Motor neuron (in vitro differentiated cells): ENCODE data around the gene OOSP4A. TPM values are rescaled to one million over a fixed set of nuclear protein-coding genes. Genes with fewer than 3 reads are reported as not detected.
"Not testable (repeated sequence)": the region's sequence is repeated elsewhere in the genome, so short reads cannot be mapped to it uniquely, and the experiment has no call there.

ENCODE experiments used
- ATAC-seq, 8 experiments: fragments of 200-7000 bp; cut with Tn5 transposase; replicated peaks in 6 of 8; 2 replicates each; pipeline ENCODE4 v1.8.0; 2021; ENCODE audit warnings: mild to moderate bottlenecking in 8 of 8, moderate library complexity in 8 of 8
- H3K27ac ChIP-seq, 2 donors: fragments of 250-450 bp; sonication (Bioruptor Pico); 2 replicates each; pipeline ENCODE4 v1.9.0; 2021; ENCODE audit warnings: antibody characterized with exemption in 2 of 2, mild to moderate bottlenecking in 2 of 2, moderate library complexity in 1 of 2
- H3K4me1 ChIP-seq, 2 donors: fragments of 250-450 bp; sonication (Bioruptor Pico); replicated peaks in 1 of 2; 2 replicates each; pipeline ENCODE4 v1.6.1; 2021; ENCODE audit warnings: antibody characterized with exemption in 2 of 2, mild to moderate bottlenecking in 2 of 2, moderate library complexity in 1 of 2
- H3K4me3 ChIP-seq, 5 donors: fragments of 250-450 bp; sonication (Bioruptor Pico); 2 replicates each; pipeline ENCODE4 v1.9.0; 2021; ENCODE audit warnings: antibody characterized with exemption in 5 of 5, mild to moderate bottlenecking in 5 of 5, moderate library complexity in 4 of 5
- WGBS, 10 experiments: fragments of 450-650 bp; shearing (Covaris generic); methylation state at CpG; one replicate each; pipeline ENCODE4 v1.0.0; 2022; 5-methylcytosine and 5-hydroxymethylcytosine counted together
- in situ Hi-C, 9 experiments: fragments of 400-800 bp; cut with MboI; loops; one replicate each; pipeline ENCODE4 v1.15.0; 2021; ENCODE audit warnings: low sequenced_read_pairs in 9 of 9, low pct_unique_long_range_greater_than_20kb in 2 of 9; ENCODE audit not compliant: unreplicated experiment in 9 of 9
- total RNA-seq, 8 experiments: library from RNA; unstranded; fragments of 300-600 nt; gene quantifications; 2 replicates each; pipeline versions ENCODE4 v1.2.3 to v1.2.4, GENCODE V29; 2022

Gene OOSP4A
- total RNA-seq, 8 experiments from 2014 or later: not detected

DNA sequence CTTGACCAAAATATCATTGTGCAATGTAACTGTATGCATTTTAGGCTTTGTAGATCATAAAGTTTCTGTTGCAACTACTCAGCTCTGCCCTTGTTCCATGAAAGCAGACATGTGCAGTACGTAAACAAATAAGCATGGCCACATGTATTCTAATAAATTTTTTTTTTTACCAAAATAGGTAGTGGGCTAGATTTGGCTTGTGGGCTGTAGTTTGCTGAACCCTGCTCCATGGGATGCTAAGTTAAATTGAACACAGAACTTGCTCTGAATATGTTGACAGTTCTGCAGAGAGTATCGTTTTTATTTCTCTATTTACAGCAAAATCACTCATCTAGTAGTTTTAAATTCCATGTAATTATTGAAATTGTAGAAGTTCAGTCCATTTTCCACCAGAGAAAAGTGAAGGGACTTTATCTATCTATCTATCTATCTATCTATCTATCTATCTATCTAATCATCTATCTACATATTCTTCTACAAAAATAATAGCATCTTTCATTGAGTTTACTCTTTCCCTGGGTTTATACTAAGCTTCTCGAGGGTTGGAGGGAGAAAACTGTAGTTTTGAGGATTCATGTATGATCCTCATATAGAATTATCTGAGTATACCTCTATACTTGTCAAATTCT, 9.5 kb upstream of the OOSP4A start:
- no peak for ATAC-seq

DNA sequence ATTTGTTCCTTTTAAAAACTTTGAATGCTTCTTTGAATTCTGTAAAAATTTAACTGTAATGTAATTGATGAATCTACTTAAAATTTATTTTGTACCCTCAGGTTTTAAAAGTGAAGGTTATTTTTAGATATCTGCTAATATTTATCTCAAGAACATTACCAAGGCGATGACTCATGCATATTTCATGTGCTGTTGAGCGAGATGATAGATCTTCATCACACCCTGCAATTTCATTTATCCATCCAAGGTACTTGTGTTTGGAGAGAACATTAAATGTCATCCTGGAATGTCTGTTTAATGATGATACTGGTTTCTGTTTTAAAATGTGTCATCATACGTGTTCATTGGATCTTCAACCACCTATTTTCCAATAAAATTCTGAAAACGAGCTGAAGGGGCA, 6.7 kb upstream of the OOSP4A start:
- Histone ChIP-seq H3K27ac (no peak overlapping the region), H3K4me3 (no peak overlapping the region), H3K4me1 (no peaks in the 10 kb centered on the region)
- 0 to 100% (median 64%) methylated on average over 2 to 4 of the region's 4 CpGs; no CpG with 5 or more reads in 1 of the 10 experiments for WGBS, 10 experiments
- ATAC-seq: peak in 2 of 8 experiments; percentile 19 to 42
- in situ Hi-C loops: no loop called here

More for the DNA sequence above, 9.5 kb upstream of the OOSP4A start:
- 0 to 100% (median 34%) methylated on average over 1 to 3 of the region's 3 CpGs; no CpG with 5 or more reads in 2 of the 10 experiments for WGBS, 10 experiments
- Histone ChIP-seq H3K4me1 (no peaks in the 10 kb centered on the region), H3K4me3 (no peak overlapping the region), H3K27ac (no peak overlapping the region)
- in situ Hi-C loops: no loop called here

DNA sequence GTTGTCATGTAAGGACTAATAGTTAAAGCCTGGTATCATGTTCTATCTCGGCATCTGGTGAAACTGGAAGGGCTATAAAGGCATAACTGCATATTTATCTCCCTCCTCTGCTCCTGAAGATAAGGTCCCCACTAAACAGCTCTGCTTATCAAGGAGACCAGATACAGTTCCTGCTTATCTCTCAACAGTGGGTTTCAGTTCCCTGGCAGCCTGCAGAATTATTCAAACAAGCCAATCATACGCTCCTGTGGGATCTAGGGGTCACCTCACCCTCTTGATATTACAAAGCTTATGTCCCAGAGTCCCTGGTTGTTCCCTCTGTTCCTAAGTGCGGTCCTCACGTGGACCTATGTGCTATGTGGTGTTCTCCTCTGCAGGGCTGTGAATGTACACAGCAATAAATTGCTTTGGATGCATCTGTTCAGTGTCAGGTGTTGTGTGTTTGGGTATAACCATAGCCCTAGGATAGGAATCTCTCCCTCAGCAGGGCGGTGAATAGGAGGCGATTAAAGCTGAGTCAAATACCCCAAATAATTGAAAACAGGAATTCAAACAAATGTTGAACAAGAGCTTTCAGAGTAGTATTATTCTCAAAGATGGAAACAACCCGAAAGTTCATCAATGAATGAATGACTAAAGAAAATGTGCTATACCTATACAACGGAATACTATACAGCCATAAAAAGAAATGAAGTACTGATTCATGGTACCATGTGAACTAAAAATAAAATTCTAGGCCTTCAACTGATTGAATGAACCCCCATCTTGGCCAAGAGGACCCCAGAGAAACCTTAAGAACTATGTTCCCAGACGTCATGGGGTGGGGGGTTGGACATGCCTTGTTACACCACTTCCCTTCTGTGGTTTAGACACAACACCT, 3.1 kb upstream of the OOSP4A start:
- 20 to 97% (median 86%) methylated on average over 1 to 8 of the region's 9 CpGs; no CpG with 5 or more reads in 1 of the 10 experiments for WGBS, 10 experiments
- Histone ChIP-seq H3K4me3 (no peak overlapping the region), H3K27ac (no peak overlapping the region), H3K4me1 (no peaks in the 10 kb centered on the region)
- in situ Hi-C loops: no loop called here
- ATAC-seq: no peak

DNA sequence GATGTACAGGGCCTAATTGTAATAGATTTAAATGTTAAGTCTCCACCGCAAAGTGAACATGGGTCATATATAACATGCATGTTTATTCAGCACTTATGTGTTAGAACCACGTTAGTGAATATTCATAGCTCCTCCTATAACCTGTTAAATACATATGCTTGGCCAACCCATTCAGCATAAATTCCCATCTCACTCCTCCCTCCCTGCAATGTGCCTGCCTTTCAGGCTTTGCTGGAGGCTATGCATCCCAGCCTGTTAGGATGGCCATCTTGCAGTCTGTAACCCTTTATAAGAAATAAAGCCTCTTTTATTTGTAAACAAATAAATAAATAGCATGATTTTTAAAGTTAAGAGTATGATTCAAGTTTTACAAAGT, 1.7 kb upstream of the OOSP4A start:
- no peak overlapping the region for H3K4me3 ChIP-seq
- in situ Hi-C loops: no loop called here
- peak in 4 of 8 experiments; percentile 55 to 99 (median 96) for ATAC-seq
- WGBS, 10 experiments: 0 to 83% (median 57%) methylated on average over 1 to 2 of the region's 2 CpGs; no CpG with 5 or more reads in 3 of the 10 experiments
- no peak overlapping the region for H3K27ac ChIP-seq
- H3K4me1 ChIP-seq: no peaks in the 10 kb centered on the region

DNA sequence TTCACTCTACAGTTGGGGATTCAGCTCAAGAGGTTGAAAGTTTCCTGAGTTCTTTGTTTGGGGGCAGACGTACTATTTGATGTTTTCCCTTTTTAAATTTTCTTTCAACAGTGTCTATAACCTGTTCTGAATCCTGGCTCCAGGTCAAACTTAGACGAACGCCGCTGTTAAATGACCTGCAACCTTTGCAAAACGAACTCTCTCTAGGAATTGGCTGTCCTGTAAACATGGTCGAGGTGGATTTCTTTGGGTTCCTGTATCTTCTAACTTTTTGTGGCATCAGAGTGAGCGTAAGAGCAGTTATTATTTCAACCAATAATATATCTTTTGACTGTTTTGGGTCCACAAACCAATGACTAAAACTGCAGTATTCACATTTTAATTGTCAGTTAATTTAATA, 1.6 kb downstream of the OOSP4A start:
- in situ Hi-C loops: no loop called here
- no peak for ATAC-seq

DNA sequence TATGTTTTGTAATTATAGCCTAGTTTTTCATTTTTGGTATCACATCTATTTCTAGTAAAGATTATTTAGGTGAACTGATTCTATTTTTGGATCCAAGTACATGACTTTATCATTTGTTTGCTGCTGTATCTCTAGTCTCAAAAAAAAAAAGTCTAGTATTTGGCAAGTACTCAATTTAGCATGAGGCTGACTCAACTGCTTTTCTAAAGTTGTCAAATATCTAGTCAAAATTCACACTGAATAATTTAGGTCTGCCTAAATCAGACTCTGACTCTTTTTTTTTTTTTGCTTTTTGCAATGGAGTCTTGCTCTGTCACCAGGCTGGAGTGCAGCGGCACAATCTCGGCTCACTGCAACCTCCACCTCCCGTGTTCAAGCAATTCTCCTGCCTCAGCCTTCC, 2.4 kb downstream of the OOSP4A start:
- H3K4me1 ChIP-seq: no peaks in the 10 kb centered on the region
- H3K4me3 ChIP-seq: no peak overlapping the region
- no peak for ATAC-seq
- H3K27ac ChIP-seq: no peak overlapping the region
- in situ Hi-C loops: no loop called here
- 18 to 100% (median 95%) methylated on average over 3 of the region's 3 CpGs; no CpG with 5 or more reads in 2 of the 10 experiments for WGBS, 10 experiments

More for the DNA sequence above, 1.6 kb downstream of the OOSP4A start:
- H3K27ac ChIP-seq: no peak overlapping the region
- no peak overlapping the region for H3K4me3 ChIP-seq
- WGBS, 10 experiments: 27 to 92% (median 80%) methylated on average over 2 to 7 of the region's 7 CpGs
- H3K4me1 ChIP-seq: no peaks in the 10 kb centered on the region

DNA sequence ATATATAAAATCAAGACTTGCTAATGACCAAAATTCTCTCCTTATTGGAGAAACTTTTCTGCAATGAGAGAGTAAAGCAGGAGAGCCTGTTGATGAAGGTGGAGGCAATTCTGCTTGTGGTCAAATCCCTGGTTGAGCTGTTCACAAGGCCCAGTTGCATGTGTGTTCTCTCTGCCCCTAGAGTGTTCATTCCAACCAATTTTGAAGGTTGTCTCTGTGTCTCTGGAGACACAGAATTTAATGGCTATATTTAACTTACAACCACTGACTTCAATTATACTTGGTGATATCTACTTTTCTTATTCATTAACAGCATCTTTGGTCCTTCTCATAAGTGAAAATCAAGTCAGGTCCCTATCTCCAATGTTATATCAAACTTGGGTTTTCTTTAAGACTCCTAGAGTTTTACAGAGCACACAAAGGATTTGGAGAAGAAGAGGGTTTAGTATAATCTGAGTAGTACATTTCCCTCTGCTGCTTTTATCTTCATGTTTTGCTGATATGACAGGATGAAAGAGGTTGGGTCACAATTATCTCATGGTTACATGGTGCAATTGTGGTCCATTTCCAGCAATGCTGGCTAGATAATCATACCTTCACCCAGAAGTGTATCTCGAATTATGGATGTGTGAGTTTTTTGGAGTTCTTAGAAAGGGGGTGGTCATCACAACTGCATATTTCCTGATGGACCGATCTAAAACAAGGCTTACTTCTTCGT, 4.0 kb downstream of the OOSP4A start:
- no peak for ATAC-seq
- H3K27ac ChIP-seq: no peak overlapping the region
- H3K4me1 ChIP-seq: no peaks in the 10 kb centered on the region
- no peak overlapping the region for H3K4me3 ChIP-seq
- WGBS, 10 experiments: 30 to 100% (median 61%) methylated on average over 1 to 3 of the region's 3 CpGs; no CpG with 5 or more reads in 2 of the 10 experiments
- in situ Hi-C loops: no loop called here

DNA sequence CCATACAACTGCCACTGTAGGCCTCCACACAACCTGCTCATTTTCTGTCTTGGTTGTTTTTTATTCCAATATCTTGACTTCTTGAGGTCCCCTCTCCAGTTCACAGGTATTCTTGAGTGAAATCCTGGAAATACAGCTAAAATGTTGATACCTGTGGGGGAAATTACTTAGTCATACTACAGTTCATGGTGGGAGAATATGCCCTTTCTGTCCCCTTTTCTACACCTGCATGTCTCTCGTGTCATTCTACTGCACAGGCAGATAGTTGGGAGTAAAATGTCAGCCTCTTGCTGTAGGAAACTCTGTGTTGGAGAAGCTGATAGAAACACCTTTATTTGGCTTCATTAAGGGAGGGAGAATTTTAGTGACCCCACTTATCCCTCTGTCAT, 4.6 kb downstream of the OOSP4A start:
- H3K27ac ChIP-seq: no peak overlapping the region
- in situ Hi-C loops: no loop called here
- no peak for ATAC-seq
- no peak overlapping the region for H3K4me3 ChIP-seq
- no peaks in the 10 kb centered on the region for H3K4me1 ChIP-seq
- 30 to 100% (median 71%) methylated on average over 1 of the region's 1 CpG; no CpG with 5 or more reads in 5 of the 10 experiments for WGBS, 10 experiments

DNA sequence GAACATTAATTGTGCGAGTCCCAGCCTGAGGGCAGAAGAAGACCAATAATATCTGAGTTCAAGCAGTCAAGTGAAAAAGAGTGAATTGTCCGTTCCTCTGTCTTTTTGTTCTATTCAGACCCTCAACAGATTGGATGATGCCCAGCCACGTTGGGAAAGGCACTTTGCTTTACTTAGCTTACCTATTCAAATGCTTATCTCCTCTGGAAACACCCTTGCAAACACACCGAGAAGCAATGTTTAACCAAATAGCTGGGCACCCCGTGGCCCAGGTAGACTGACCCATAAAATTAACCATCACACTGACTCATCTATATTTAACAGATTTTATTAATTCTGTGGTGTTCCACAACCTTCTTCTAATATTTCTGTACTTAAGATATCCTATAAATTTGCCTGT, 9.3 kb downstream of the OOSP4A start:
- no peak overlapping the region for H3K4me3 ChIP-seq
- in situ Hi-C loops: no loop called here
- H3K4me1 ChIP-seq: no peaks in the 10 kb centered on the region
- WGBS, 10 experiments: 7 to 68% (median 30%) methylated on average over 2 to 5 of the region's 5 CpGs; no CpG with 5 or more reads in 1 of the 10 experiments
- H3K27ac ChIP-seq: no peak overlapping the region
- ATAC-seq: no peak

DNA sequence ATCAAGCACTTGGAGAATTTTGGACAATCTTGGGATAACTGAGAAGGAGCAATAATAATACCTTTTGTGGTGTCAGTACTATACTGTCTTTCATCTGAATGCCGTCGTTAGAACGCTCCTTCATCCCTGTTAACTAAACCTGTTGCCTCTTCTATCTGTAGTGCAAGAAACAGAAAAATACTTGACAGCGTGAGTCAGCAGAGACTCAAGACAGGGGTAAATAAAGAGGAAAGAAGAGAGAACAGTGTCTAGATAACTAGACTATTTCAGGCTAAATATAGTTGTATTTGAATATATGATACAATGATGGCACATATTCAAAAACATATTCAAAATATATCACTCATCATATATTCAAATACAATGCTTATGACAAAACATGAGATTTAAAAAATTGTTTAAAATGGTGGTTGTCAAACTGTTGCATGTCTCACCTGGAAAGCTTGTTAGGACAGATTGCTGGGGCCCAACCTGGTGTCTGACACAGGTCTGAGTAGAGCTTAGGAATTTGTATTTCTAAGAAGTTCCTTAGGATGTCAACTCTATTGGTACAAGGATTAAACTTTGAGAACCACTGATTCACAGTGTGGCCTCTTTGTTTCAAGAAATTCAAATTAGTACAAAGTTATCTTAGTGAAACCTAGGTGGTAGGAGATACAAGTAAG, 17.4 kb downstream of the OOSP4A start:
- no peak overlapping the region for H3K4me3 ChIP-seq
- no peaks in the 10 kb centered on the region for H3K4me1 ChIP-seq
- 10 to 98% (median 86%) methylated on average over 2 to 4 of the region's 4 CpGs; no CpG with 5 or more reads in 1 of the 10 experiments for WGBS, 10 experiments
- in situ Hi-C loops: no loop called here
- no peak for ATAC-seq
- no peak overlapping the region for H3K27ac ChIP-seq

DNA sequence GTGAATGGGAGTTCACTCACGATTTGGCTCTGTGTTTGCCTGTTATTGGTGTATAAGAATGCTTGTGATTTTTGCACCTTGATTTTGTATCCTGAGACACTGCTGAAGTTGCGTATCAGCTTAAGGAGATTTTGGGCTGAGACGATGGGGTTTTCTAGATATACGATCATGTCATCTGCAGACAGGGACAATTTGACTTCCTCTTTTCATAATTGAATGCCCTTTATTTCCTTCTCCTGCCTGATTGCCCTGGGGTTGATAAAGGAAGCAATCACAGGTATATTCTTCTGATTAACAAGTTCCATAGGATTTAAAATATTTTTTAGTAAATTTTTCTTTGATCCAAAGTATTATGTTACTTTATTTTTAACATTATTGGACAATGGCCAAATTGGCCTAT, 18.2 kb downstream of the OOSP4A start:
- in situ Hi-C loops, H3K4me3 ChIP-seq: not testable (repeated sequence)

DNA sequence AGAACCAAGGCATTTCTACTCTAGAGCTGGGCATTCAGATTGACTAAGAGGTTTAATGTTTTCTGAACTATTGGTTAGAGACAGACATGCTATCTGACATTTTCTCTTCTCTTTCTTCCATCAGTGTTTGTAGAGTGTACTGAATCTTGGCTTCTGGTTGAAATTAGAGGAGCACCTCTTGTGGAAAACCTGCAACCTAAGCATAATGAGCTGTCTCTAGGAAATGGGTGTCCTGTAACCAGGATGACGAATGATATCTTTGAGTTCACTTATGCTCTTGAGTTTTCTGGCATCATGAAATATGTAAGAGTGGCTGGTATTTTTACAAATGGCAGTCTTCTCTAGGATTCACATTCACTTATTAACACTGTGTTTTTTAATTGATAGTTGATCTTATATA, 19.4 kb downstream of the OOSP4A start:
- Histone ChIP-seq H3K4me3 (no peak overlapping the region), H3K27ac (no peak overlapping the region), H3K4me1 (no peaks in the 10 kb centered on the region)
- WGBS, 10 experiments: 13 to 100% (median 72%) methylated on average over 1 of the region's 1 CpG; no CpG with 5 or more reads in 2 of the 10 experiments
- in situ Hi-C loops: no loop called here
- ATAC-seq: no peak

More for the DNA sequence above, 18.2 kb downstream of the OOSP4A start:
- WGBS, 10 experiments: 28 to 80% (median 48%) methylated on average over 1 to 3 of the region's 4 CpGs; no CpG with 5 or more reads in 4 of the 10 experiments
- not testable (repeated sequence) for ATAC-seq, H3K4me1 ChIP-seq, H3K27ac ChIP-seq
